ENCODE data around the gene CNIH1. TPM values are rescaled to one million over a fixed set of nuclear protein-coding genes. Genes with fewer than 3 reads are reported as not detected.

Gene CNIH1
- total RNA-seq, 3 donors from 2014 or later = 77.4 to 87.8 (median 81.6) TPM

Other genes with a start within 250 kb of the CNIH1 start
- 10 to 100 TPM in 1 of 3 donors, 1 to 10 TPM in 2; 9.0 to 10.5 (median 9.8) TPM for gene CDKN3, start 44.4 kb downstream of the CNIH1 start, total RNA-seq
- 10 to 100 TPM; 62.4 to 70.6 (median 67.8) TPM for gene GMFB, start 47.6 kb upstream of the CNIH1 start, total RNA-seq
- 10 to 100 TPM in 1 of 3 donors, 1 to 10 TPM in 2; 9.4 to 11.8 (median 9.9) TPM for gene CGRRF1, start 68.5 kb upstream of the CNIH1 start, total RNA-seq
- 1 to 10 TPM; 5.4 to 8.1 (median 7.6) TPM for gene SAMD4A, start 125.8 kb upstream of the CNIH1 start, total RNA-seq

Data from activated T-cell treated with anti-CD3 and anti-CD28 coated beads, Interleukin-2, amount 50 U/mL, for 4 hours (primary cell).